Stimulated activated CD8-positive, alpha-beta memory T cell treated with anti-CD3 and anti-CD28 coated beads, Interleukin-15, amount 100 ng/mL, for 1 hour (primary cell): Measurements from ENCODE around the gene KLF18.
"Not testable (repeated sequence)": the region's sequence is repeated elsewhere in the genome, so short reads cannot be mapped to it uniquely, and the experiment has no call there.

ENCODE experiments used
- DNase-seq: peaks from one replicate; pipeline ENCODE4 v3.0.0-alpha.2; 2020; ENCODE audit warnings: low read depth

KLF18 gene

DNA sequence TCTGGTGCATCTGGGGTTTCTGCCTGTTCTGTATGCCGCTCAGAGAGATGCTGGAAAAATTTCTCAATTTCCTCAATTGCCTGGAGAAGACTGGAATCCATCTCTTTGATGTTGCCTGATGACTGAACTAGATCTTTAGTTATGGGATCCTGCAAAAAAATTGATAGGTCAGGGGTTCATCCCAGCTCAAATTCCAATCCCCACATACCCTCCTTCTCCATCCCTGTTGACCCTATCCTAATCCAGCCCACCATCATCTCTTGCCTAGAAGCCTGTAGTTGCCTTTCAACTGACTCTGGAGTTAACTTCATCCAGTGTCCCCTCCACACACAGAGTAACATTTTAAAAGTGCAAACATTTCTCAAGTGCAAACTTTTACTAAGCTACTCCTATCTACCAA, at the start of gene KLF18:
TSS of gene KLF18 (minus strand) at position 101 of the 400 bp plus-strand sequence. CDS start at position 101, 0 bp downstream.
- DNase-seq: no peak

DNA sequence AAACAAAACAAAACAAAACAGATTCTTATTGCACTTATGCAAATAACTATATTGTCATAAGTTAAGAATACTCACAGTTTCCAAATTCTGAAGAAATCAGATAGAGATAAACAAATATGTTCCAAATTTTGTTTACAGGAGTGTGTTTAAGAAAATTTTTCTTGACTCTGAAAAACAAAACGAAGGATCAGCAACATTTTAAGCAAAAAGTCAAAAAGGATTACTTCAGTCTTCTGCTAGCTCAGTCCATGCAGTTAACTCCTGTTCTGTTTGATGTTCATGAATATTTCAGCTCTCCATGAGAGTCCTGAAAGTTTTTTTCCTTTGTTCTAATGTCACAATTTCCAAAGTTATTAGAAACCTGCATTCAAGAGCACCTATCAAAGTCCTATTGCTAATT, 33.2 kb upstream of the KLF18 start:
- no peak for DNase-seq

DNA sequence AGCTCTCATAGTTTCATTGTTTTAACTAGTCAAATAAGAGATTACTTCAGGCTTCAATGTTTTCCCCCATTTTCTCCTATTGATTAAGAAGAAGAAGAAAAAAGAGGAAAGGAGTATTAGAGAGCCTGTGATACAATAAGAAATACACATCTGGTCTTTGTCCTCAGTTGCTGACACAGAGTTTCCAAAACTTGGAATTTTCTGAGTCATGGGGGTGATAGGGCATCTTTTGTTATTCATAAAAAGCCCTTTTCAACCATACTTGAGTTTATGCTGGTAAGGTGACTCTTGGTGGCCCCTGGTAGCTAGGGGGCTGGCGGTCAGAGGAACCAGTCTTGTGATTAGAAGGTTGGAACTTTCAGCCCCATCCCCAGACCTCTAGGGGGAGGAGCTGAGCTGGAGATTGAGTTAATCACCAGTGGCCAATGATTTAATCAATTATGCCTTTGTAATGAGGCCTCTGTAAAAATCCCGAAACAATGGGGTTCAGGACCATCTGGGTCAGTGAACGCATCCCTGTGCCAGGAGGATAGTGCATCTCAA, 28.9 kb upstream of the KLF18 start:
- DNase-seq: no peak

DNA sequence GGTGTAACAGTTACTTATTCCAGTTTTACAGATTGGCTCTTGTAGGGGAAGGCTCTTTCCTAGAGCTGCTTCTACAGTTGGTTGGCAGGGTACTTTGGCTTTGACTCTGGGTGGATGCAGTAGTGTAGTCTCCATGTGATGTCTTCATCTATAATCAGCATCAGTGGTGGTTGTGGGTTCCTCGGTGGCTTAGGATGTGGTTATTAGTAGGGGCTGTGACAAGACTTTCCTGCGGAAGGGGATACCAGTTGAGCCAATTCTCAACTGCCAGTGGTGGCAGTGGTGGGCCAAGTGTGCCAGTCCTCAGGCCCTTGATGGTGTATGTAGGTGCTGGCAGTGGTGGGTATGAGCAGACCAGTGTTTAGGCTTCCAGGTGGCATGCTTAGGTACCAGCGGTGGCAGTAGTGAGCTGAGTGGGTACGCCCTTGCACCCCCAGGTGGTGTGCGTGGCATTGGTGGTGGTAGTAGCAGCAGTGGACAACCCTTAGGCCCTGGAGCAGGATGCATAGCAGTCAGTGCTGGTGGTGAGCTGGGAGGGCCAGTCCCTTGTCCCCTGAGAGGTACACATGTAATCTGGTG, 27.2 kb upstream of the KLF18 start:
- no peak for DNase-seq

DNA sequence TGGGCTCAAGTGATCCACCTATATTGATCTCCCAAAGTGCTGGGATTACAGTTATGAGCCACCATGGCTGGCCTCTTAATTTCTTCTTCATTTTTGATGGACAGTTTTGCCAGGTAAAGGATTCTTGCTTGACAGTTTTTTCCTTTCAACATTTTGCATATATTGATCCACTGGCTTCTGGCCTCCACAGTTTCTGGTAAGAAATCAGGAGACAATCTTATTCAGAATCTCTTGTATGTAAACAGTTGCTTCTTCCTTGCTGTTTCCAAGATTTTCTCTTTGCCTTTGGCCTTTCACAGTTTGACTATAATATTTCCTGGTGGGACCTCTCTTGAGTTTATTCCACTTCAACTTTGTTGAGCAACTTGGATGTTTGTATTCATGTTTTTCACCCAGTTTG, 20.1 kb upstream of the KLF18 start:
- DNase-seq: no peak

DNA sequence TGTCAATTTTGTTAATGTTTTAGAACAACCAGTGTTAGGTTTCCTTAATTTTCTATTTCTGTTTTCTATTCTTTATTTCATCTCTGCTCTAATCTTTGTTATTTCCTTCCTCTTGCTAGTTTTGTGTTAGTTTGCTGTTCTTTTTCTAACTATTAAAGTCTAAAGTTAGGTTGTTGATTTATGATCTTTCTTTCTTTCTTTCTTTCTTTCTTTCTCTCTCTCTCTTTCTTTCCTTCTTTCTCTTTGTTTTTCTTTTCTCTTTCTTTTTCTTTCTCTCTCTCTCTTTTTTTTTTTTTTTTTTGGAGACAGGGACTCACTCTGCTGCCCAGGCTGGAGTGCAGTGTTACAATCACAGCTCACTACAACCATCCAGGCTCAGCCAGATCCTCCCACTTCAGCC, 17.4 kb upstream of the KLF18 start:
- no peak for DNase-seq

DNA sequence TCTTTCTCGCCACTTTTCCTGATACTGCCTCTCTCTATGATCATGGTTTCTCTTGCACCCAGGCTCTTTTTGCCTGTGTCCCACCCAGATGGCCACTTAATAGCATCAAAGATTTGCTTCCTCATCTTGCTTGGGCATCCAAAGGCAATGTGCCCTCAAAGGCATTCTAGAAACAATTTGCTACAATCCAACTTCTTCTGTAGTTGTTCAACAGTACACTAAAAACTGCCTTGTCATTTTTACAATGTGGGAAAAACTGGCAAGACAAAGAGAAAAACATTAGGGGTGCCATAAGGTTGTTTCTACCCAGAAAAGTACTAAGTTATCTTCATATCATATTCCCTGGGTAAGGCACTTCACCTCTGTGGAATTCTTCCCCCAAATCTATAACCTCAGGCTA, 16.5 kb upstream of the KLF18 start:
- DNase-seq: no peak

DNA sequence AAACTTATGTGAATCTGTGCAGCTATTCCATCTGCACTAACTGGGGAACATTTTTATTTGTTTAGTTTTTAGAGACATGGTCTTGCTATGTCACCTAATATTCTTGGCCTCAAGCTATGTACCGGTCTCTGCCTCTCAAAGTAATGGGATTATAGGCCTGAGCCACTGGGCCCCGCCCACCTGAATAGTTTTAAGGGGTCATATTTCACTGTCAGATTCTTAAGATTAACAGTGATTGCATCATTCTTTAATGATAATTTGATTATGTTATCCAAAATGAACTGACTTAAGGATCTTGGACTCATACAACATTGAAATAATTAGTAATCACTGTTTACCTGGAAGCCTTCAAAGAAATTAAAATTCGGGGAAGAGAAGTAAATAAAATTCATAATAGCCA, 12.6 kb upstream of the KLF18 start:
- no peak for DNase-seq

DNA sequence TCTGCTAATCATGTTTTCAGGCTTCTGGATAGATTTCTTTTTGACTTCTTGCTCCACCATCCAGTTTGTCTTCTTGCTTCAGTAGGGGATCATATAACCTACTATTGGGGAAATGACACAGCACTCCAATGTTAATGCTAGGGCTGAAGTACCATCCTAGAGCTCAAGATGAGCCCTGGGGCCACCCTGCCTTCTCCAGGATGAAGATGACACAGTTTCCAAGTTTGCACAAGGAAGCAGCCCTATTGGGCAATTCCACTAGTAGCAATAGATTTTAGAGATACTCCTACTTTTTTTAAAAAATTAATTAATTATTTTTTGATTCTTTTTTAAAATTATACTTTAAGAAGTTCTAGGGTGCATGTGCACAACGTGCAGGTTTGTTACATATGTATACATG, 11.3 kb upstream of the KLF18 start:
- no peak for DNase-seq

DNA sequence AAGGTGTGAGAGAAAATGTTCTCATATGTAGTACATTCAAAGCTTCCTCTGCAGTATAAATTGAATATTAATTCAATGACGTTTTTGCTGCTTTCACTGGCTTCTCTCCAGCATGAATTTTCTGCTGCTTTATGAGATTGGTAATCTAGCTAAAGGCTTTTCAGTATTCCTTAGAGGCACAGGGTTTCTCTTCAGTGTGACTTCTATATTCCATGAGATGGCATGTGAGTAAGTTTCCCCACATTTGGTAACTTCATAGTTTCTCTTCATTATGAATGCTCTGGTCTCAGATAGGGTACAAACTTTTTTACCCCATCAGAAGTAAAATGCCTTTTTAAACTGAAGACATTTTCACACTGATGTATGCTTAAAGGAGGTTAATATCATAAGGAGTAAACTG, 10.4 kb upstream of the KLF18 start:
- DNase-seq: no peak

DNA sequence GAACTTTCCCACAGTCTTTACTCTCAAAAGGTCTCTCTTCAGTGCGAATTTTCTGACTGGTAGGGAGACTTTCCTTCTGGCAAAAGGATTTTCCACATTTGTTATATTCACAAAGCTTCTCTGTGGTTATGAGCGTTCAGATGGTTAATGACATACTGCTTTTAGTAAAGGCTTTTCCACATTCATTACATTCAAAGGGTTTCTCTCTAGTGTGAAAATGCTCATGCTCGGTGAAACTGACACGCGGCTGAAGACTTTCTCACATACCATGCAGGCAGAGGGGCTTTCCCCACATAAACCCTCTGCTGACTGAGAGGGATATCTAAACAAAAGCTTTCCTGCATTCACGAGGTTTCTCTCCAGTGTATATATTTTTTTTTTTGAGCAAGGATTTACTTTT, 9.9 kb upstream of the KLF18 start:
- DNase-seq: no peak

DNA sequence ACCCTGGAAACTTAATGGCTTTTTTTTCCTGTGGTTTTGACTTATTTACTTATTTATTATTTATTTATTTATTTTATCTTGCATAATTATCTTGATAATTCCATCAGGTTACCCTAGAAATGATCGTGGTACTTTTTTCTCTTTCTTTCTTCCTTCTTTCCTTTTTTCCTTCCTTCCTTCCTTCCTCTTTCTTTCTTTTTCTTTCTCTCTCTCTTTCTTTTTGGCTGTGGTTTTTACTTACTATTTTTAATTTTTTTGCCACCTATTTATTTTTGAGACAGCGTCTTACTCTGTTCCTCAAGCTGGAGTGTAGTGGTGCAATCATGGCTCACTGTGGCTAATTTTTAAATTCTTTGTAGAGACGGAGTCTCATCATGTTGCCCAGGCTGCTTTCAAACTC, 6.2 kb upstream of the KLF18 start:
- DNase-seq: no peak

DNA sequence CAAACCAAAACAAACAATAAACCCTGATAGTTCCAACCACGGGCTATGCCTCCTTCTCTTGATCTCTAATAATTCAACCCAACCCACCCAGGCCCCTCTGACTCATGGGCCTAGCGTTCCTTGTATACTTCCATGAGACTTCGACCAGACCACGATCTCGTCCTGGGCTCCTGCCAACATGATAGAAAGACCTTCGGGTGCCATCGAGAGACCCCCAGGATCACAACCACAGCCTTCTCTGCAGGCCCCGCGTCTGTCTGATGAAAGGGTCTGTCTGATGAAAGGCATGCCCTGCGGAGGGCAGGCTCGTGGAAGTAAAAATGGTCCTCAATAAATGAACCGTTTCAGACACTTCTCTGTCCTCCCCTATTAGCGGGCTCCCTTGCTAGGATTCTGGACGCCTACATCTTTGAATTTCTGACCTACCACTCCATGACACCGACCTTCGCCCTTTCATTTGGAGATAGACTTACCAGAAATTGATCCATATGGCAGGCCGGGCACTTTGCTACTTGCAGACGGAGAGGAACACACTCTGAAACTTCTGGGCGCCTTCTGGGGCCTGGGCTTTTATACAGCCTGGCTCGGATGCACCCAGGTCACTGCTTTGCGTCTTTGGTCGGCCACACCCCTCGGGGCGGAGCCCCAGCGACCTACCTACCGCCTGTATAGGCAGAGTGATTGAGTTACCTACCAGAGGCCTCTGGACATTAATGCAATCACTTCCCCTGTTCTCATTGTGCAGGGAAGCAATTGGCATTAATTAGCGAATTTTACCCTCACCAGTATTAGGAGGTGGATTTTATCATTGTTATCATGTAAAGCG, 5.3 kb upstream of the KLF18 start:
- DNase-seq: no peak

DNA sequence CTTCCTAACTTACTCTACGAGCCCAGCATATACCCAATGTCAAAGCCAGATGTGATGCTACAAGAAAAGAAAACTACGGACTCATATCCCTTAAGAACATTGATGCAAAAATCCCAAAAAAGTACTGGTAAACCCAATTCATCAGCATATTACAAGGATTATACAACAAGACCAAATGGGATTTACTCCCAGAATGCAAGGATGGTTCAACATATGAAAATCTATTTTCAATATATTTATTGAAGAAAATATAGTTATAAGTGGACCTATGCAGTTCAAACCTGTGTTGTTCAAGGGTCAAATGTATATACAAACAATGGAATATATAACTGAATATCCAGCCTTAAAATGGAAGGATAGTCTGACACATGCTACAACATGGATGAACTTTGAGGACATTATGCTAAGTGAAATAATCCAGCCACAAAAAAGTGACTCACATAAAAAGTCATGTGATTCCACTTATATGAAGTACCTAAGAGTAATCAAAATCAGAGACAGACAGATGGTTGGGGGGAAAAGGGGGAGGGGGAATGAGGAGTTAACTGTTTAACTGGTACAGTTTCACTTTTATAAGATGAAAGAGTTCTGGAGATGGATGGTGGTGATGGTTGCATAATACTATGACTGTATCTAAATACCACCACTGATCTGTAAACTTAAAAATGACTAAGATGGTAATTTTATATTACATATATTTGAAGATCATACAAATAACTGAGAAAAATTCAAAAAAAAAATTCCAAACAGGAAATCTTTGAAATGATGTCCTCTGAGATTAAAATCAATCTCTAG, 3.7 kb upstream of the KLF18 start:
- no peak for DNase-seq

DNA sequence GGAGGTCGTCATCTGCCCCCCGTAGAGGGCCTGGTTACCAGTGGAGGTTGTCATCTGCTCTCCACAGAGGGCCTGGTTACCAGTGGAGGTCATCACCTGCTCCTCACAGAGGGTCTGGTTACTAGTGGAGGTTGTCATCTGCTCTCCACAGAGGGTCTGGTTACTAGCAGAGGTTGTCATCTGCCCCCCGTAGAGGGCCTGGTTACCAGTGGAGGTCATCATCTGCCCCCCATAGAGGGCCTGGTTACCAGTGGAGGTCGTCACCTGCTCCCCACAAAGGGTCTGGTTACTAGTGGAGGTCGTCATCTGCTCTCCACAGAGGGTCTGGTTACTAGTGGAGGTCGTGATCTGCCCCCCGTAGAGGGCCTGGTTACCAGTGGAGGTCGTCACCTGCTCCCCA, 1.9 kb downstream of the KLF18 start:
- DNase-seq: not testable (repeated sequence)

DNA sequence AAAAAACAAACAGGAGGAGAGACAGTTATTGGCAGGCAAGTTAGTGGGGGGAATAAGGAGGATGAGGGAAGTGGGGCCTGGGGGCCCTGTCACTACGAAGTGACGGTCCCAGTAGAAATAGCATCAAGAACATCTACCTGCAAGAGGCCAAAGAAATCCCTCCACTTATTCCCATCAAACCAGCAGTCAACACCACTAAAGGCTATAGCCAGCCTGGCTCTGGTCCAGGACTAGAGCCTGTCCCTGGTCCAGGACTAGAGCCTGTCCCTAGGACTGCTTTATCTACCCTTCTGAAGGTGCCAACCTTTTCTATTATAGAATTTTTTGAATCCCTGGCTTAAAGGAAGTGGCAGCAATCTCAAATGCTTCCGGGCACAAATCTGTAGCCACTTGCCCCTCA, 3.2 kb downstream of the KLF18 start:
- DNase-seq: no peak

DNA sequence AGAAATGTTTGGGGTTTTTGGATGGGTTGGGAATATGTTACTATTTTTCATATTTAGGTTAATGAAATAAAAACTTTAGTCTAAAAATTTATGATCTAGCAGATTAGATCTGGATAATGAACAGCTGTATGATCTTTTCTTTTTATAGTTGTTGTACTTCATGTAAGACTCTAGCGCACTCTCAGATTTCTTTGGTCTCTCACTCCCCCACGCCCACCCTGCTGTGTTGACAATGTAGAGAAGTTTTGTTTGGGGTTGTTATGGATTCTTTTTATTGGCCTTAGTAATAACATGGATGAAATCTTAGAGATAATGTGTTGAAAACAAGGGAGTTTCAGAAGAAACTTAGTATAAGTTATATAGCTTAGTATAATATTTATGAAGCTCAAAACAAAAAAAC, 5.5 kb downstream of the KLF18 start:
- no peak for DNase-seq

DNA sequence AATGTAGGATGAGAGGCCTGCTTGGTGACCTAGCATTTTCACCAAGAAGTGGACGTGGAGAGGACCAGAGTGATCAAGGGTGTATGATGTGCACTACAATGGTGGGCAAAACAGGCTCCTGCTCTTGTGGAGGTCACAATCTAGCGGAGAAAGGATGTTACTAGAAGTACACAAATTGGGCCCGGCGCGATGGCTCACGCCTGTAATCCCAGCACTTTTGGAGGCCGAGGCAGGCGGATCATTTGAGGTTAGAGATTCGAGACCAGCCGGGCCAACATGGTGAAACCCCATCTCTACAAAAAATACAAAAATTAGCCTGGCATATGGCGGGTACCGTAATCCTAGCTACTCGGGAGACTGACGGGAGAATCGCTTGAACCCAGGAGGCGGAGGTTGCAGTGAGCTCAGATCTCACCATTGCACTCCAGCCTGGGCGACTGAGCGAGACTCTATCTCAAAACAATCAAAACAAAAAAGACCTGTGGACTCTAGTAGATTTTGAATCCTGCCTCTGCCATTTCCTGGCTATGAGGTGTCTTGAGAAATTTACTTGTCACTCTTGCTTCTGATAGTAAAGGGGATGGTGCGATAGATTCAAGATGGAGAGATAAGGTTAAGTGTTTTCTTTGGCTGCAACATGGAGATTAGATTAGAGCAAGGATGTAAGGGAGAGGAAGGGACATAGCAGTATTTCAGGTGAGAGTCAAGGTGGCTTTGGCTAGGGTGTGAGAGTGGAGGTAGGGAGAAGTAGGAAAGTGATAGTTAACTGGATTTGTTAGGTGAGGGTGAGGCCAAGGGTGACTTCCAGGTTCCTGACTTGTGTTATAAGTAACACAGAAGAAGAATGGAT, 7.1 kb downstream of the KLF18 start:
- DNase-seq: no peak

DNA sequence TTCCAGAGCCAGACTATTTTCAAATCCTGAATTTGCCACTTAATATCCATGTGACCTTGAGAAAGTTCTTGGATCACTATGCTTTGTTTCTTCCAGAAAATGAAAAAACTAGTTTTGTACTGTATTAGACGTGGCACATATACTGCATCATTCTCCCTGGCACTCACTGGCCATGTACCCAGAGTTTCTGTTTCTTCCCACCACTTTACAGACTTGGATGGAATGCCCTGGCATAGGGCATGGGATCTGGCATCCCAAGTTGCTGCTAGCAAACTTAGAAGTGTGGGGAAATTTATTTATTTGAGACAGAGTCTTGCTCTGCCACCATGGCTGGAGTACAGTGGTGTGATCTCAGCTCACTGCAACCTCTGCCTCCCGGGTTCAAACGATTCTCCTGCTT, 10.0 kb downstream of the KLF18 start:
- no peak for DNase-seq

DNA sequence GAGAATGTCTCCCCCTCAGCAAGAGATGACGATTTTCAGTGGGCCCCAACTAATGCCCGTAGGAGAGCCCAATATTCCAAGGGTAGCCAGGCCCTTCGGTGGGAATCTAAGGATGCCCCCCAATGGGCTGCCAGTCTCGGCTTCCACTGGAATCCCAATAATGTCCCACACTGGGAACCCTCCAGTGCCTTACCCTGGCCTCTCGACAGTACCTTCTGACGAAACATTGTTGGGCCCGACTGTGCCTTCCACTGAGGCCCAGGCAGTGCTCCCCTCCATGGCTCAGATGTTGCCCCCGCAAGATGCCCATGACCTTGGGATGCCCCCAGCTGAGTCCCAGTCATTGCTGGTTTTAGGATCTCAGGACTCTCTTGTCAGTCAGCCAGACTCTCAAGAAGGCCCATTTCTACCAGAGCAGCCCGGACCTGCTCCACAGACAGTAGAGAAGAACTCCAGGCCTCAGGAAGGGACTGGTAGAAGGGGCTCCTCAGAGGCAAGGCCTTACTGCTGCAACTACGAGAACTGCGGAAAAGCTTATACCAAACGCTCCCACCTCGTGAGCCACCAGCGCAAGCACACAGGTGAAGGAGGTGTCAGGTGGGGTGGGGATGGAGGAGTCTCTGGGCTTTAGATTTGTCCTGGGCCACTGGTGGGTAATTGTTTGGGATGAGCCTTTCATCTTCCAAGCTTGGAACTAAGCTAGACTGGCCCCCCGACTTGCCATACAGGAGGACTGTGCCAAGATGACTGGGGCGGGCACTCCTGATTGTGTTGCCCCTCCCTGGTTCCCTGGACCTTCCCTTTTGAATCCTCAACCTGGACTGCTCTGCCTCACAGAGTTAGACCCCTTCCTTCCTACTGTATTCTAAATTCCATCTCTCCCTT, 11.6 kb downstream of the KLF18 start:
- no peak for DNase-seq

DNA sequence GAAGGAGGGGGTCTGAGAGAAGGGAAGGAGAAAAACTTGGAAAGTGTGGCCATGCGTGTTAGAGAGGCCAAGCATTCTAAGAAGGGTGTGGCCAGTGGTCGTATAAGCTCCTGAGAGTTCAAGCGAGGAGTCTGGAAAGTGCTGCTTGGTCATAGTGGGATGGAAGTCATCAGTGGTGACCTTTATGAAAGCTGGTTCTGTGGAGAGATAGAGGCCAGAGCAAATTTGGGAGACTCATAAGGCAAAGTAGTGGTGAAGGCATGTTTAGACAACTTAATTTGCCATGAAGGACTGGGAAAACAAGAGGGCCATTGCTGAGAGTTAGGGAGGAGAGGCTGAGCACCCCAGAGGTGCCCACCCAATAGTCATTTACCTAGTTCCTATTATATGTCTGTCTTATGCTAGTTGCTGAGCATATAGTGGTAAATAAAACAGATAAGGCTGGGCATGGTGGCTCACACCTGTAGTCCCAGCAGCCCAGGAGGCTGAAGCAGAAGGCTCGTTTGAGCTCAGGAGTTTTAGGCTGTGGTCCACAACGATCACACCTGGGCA, 21.0 kb downstream of the KLF18 start:
- DNase-seq: no peak
